PC-3 (cell line): ENCODE data around the gene IRGC. TPM values are rescaled to one million over a fixed set of nuclear protein-coding genes. Genes with fewer than 3 reads are reported as not detected.

ENCODE experiments used
- ATAC-seq: fragments of 200-7000 bp; cut with Tn5 transposase; 2 replicates; pipeline ENCODE4 v1.9.1; 2020; ENCODE audit warnings: mild to moderate bottlenecking, moderate library complexity
- BruUV-seq: library from RNA; stranded (reverse); fragments of 400-500 nt; replicated peaks from 2 replicates; lab custom pipeline; 2021; lab: Mats Ljungman, UMichigan
- CTCF ChIA-PET: fragments of 300-600 bp; sonication (Branson Sonifier 250); formaldehyde crosslinking; loops from one replicate; lab custom pipeline; 2022; ENCODE audit warnings: antibody characterized with exemption; lab: Charles Lee
- POLR2A ChIA-PET: fragments of 300-600 bp; sonication (Branson Sonifier 250); formaldehyde crosslinking; loops from one replicate; lab custom pipeline; 2022; ENCODE audit warnings: antibody characterized with exemption; ENCODE audit not compliant: unreplicated experiment; lab: Charles Lee
- DNase-seq: peaks from one replicate; pipeline ENCODE4 v3.0.0-alpha.2; 2015
- H2AFZ ChIP-seq: fragments of 300-600 bp; sonication (generic); 2 replicates; pipeline ENCODE4 v1.6.0; 2016; ENCODE audit warnings: antibody characterized with exemption, low read length
- H3F3A ChIP-seq: fragments of 300-600 bp; sonication (generic); one replicate; pipeline ENCODE4 v1.6.0; 2017; ENCODE audit warnings: antibody characterized with exemption, low read length, control low read depth, mild to moderate bottlenecking; ENCODE audit not compliant: unreplicated experiment
- H3K27ac ChIP-seq: fragments of 300-600 bp; sonication (generic); 2 replicates; pipeline ENCODE4 v1.5.1; 2016; ENCODE audit warnings: mild to moderate bottlenecking, low read length
- H3K27me3 ChIP-seq: fragments of 300-600 bp; sonication (generic); 2 replicates; pipeline ENCODE4 v1.6.1; 2016; ENCODE audit warnings: low read length, mixed read lengths
- H3K36me3 ChIP-seq: fragments of 300-600 bp; sonication (generic); 2 replicates; pipeline ENCODE4 v1.6.1; 2016; ENCODE audit warnings: low read depth, mixed run types, low read length, mixed read lengths
- H3K4me1 ChIP-seq: fragments of 300-600 bp; sonication (generic); 2 replicates; pipeline ENCODE4 v1.5.1; 2016; ENCODE audit warnings: low read length; ENCODE audit not compliant: insufficient read depth
- H3K4me2 ChIP-seq: fragments of 300-600 bp; sonication (generic); 2 replicates; pipeline ENCODE4 v1.6.0; 2016; ENCODE audit warnings: low read length
- H3K4me3 ChIP-seq: fragments of 300-600 bp; sonication (generic); 2 replicates; pipeline ENCODE4 v1.5.1; 2016; ENCODE audit warnings: mild to moderate bottlenecking, low read length, mixed read lengths
- H3K79me2 ChIP-seq: fragments of 300-600 bp; sonication (generic); 2 replicates; pipeline ENCODE4 v1.6.1; 2017; ENCODE audit warnings: low read length, mixed read lengths
- H3K9ac ChIP-seq: fragments of 300-600 bp; sonication (generic); 2 replicates; pipeline ENCODE4 v1.6.0; 2016; ENCODE audit warnings: mild to moderate bottlenecking, low read length
- H3K9me2 ChIP-seq: fragments of 300-600 bp; sonication (generic); replicated peaks from 2 replicates; pipeline ENCODE4 v1.6.1; 2016; ENCODE audit warnings: mixed run types, low read length, mixed read lengths
- H3K9me3 ChIP-seq: fragments of 300-600 bp; sonication (generic); 2 replicates; pipeline ENCODE4 v1.6.1; 2016; ENCODE audit warnings: low read length, mixed read lengths
- H4K20me1 ChIP-seq: fragments of 300-600 bp; sonication (generic); 2 replicates; pipeline ENCODE4 v1.6.1; 2016; ENCODE audit warnings: low read length, mixed read lengths
- CTCF ChIP-seq: fragments of 300-600 bp; sonication (generic); conservative IDR thresholded peaks from 2 replicates; pipeline ENCODE4 v1.5.1; 2017; ENCODE audit warnings: antibody characterized with exemption, low read depth, mild to moderate bottlenecking, low read length
- EZH2 ChIP-seq: fragments of 300-600 bp; sonication (generic); IDR thresholded peaks from one replicate; pipeline ENCODE4 v1.6.1; 2017; ENCODE audit warnings: antibody characterized with exemption, mild to moderate bottlenecking, low read length; ENCODE audit not compliant: unreplicated experiment
- EZH2phosphoT487 ChIP-seq: fragments of 300-600 bp; sonication (generic); IDR thresholded peaks from 2 replicates; pipeline ENCODE4 v1.6.1; 2018; ENCODE audit warnings: mild to moderate bottlenecking, antibody characterized with exemption, low read length, borderline replicate concordance
- intact Hi-C: fragments of 100-400 bp; cut with micrococcal nuclease; formaldehyde crosslinking; loops from 2 replicates; pipeline ENCODE4 v1.9.0; 2023
- total RNA-seq: library from RNA; depleted of rRNA; stranded (reverse); fragments of >200 nt; gene quantifications from 2 replicates; pipeline ENCODE4 v1.2.3, GENCODE V29; 2014

Gene IRGC
- total RNA-seq, 1 experiment from 2014 or later: not detected

- intact Hi-C loops: loop anchor here (2.0 kb wide), 1 partner anchor 31 kb away; no protein-coding TSS in a partner anchor
- no peaks in the 10 kb centered on the region for H3F3A ChIP-seq
- H3K79me2 ChIP-seq: no peaks in the 10 kb centered on the region
- H3K9me3 ChIP-seq: no peaks in the 10 kb centered on the region
- DNase-seq (no peak), ATAC-seq (no peak)
- no peak overlapping the region for H2AFZ ChIP-seq
- CTCF ChIA-PET: no interaction called here
- H3K4me2 ChIP-seq: peak overlapping the region; percentile 84
- BruUV-seq: no TSS peak
- H3K27ac ChIP-seq: peak overlapping the region; percentile 95
- H3K36me3 ChIP-seq: no peaks in the 10 kb centered on the region
- H4K20me1 ChIP-seq: no peaks in the 10 kb centered on the region
- H3K27me3 ChIP-seq: no peaks in the 10 kb centered on the region
- TF ChIP-seq EZH2 (no peak), EZH2phosphoT487 (no peak), CTCF (no peak)
- H3K9me2 ChIP-seq: no peaks in the 10 kb centered on the region
- peak overlapping the region; percentile 71 for H3K9ac ChIP-seq
- POLR2A ChIA-PET: no interaction called here
- peaks cover 46% of the 10 kb centered on the region for H3K4me1 ChIP-seq
- H3K4me3 ChIP-seq: no peak overlapping the region
Measured at GRCh38 chr19:43699506-43700394, 16.1 kb upstream of the IRGC start.

GRCh38 chr19:43700395-43701000, 15.4 kb upstream of the IRGC start:
- H3F3A ChIP-seq: no peaks in the 10 kb centered on the region
- DNase-seq (peak; percentile 70), ATAC-seq (peak; percentile 23; the same call in 1 of the 2 replicates)
- peak overlapping the region; percentile 95 for H3K27ac ChIP-seq
- peaks cover 46% of the 10 kb centered on the region for H3K4me1 ChIP-seq
- no peaks in the 10 kb centered on the region for H4K20me1 ChIP-seq
- BruUV-seq: no TSS peak
- H3K36me3 ChIP-seq: no peaks in the 10 kb centered on the region
- no peaks in the 10 kb centered on the region for H3K27me3 ChIP-seq
- intact Hi-C loops: loop anchor here (2.0 kb wide), 1 partner anchor 32 kb away; no protein-coding TSS in a partner anchor
- ChIA-PET POLR2A (interaction anchor here (0.7 to 1.2 kb wide), 2 partner anchors 30 to 31 kb away, joined by 3 to 9 read pairs; partner anchors contain the start of gene PLAUR), CTCF (no interaction called here)
- no peak for TF ChIP-seq EZH2phosphoT487
- TF ChIP-seq CTCF: no peak
- no peak for TF ChIP-seq EZH2
- peak overlapping the region; percentile 64 for H3K4me3 ChIP-seq
- H3K9ac ChIP-seq: peak overlapping the region; percentile 71
- H3K9me3 ChIP-seq: no peaks in the 10 kb centered on the region
- no peaks in the 10 kb centered on the region for H3K9me2 ChIP-seq
- H3K4me2 ChIP-seq: peak overlapping the region; percentile 84
- H3K79me2 ChIP-seq: no peaks in the 10 kb centered on the region
- H2AFZ ChIP-seq: no peak overlapping the region
